GM20431 (cell line): ENCODE data around the gene KCTD6.

ENCODE experiments used
- in situ Hi-C: fragments of 300-500 bp; cut with MseI, MboI; formaldehyde crosslinking; loops from one replicate; pipeline ENCODE4 v1.15.0; 2020; ENCODE audit warnings: low sequenced_read_pairs; ENCODE audit not compliant: unreplicated experiment

The KCTD6 gene

DNA sequence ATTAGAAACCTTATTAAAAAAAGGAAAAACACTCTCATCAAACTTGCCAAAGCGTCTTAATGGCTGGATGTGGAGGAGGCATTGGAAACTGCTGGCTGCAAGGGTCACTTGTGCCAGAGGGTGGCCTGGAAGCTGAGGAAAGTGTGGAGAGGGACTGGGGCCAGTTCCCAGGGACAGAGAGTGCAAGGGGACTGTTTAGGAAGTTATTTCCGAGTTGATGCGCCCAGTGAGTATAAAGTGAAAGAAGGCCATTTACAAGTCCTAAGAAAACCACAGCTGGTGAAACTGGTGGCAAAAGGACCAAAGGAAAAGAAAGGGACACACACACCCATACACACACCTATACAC, 7.2 kb upstream of the KCTD6 start:
- in situ Hi-C loops = no loop called here

DNA sequence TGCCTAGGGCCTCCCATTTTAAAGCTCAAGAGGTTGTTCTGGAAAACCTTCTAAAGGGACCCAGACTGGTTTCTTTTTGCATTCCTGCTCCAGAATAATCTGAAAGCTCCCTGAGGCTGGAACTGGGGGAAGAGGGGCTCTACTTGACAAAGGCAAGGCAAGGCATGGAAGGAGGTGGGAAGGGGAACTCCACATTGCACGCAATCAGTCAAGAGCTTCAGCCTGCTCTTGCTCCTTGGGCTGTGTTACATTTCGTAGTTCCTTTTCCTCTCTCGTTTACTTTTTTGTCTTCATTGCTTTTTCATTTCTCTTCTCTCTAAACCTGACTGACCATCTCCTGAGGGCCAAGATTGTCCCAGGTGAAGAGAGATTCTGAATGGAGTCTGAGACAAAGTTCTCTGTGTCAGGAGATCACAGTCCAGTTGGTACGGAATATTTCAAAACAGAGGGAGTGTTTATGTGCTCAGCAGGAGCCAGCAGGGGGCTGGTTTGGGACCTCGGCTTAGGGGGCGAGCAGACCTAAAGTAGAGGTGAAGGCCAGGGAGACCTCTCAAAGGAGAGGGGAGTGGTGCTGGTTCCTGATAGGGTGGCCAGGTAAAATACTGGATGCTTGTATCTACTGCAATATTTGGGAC, 6.0 kb upstream of the KCTD6 start:
- in situ Hi-C loops = no loop called here

DNA sequence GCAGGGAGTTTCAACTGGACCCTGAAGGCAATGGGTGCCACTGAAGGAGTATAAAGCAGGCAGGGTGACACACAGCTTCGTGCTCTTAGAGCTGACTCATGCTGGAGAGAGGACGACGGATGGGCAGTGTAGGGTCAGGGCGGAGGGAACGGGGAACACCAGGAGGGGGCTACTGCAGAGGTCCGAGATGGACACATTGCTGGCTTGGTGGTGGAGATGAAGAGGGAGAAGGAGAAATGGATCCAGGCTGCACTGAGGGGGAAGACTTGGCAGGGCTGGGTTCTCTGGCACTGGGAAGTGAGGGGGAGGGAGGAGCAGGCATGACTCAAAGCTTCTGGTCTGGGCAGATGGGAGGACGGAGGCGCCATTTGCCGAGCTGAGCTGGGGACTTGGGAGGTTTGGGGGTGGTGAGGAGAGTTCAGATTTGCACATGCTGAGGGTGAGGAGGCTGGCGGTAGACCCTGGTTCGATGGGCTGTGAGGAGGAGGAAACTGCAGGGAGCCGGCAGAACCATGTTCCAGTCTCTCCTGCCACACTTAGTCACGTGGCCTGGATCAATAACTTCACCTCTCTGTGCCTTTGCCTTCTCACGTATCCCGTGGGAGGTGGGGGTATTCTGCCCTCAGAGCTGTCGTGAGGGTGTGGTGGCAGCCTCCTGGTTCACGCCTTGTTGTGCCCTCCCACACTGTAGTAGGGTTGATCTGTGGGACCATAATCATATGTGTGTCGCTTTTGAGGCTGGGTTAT, 4.6 kb upstream of the KCTD6 start:
- in situ Hi-C loops = no loop called here

DNA sequence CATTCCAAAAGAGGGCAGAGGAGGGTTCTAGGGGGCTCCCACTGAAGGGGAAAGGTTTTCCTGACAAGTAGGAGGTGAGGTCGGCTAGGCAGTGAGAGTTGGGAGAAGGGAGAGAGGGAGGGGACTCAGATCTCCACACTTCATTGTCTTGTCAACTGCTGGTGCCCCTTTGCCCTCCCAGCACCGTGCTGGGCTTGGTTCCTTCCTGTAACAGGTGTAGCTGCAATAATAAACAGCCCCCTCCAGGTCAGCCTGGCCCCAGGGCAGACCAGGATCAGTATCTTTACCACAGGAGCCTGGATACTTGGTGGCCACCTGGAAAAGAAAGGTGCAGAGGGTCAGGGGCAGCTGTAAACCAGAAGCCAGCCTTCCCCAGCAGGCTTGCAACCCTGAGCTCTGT, 2.9 kb upstream of the KCTD6 start:
- in situ Hi-C loops = no loop called here

DNA sequence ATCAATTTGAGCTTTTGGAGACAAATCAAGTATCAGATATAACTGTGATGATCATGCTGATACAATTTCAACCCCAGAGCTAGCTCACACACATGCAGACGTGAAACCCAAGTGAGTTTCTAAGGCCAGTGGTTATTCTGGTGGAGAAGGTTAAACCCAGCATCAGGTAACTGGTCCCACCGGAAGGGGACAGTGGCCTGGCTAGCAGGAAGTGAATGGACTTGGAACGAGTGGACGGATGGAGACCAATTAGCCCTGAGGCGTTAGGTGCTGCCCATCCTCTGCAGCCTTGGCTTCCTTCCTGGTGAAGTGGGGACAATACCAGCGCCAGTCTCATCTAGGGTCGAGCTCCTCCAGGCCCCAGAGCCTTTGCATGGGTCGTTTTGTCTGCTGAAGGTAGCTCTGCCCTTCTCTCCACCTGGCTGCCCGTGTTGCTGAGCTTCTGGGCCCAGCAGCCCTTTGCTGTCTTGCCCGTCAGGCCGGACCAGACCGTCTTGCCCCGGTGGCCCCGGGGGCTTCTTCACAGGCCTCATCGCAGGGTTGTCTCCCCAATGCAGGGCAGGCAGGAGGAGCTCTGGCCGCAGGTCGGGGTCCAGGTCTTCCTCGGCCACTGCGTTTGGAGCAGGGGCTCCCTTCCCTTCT, 915 bp upstream of the KCTD6 start:
- in situ Hi-C loops = no loop called here

DNA sequence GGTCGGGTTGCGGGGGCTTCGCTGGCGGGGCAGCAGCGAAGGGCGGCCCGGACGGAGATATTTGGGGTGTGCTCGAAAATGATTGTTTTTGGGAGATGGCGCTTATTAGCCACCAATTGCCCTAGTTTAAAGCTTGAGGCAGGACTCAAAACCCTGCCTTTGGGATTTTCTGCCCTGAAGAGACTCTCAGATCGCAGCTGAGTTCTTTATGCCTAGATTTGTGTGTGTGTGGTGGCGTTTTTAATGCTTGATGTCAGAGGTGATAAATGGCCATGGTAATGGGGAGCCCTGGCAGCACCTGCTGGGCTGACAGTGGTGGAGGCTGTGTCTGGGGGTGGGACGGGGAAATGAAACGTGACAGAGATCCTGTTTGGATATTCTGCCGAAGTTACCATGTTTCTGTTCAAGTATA, 604 bp downstream of the KCTD6 start:
- in situ Hi-C loops = no loop called here

DNA sequence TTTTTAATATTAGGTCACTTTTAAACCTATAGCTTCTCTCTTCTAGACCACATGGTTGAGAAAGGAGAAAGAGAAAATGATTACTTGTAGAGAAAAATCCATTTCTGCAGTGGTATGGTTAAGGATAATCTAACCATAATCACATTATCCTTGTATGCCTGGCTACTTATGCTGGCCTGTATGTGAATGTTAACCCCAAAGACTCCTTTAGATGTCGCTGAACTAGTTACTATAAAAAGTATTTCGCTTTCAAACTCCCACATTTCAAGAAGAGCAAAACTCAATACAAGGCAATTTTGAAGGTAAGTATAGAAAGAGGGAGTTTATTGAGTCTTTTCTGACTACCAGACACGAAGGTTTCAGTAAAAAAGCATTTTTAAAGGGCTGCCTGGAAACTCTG, 2.2 kb downstream of the KCTD6 start:
- in situ Hi-C loops = no loop called here

DNA sequence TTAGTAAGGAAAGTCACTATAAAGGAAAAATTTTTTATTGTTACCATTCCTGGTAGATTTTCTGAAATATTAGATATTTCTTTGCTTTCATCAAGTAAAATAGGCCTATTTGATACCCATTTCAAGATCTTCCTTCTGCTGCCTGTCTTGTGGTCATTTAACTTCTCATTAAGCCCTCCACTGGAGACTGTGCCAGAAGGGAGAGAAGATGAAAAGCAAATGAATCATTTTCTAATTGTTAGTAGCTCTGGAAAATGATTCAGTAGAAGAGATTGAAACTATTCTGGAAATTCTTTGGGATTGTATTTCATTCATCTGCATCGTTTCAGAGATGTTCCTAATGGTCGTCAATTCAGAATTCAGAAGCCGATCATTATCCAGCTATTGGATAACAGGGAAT, 3.2 kb downstream of the KCTD6 start:
- in situ Hi-C loops = no loop called here

DNA sequence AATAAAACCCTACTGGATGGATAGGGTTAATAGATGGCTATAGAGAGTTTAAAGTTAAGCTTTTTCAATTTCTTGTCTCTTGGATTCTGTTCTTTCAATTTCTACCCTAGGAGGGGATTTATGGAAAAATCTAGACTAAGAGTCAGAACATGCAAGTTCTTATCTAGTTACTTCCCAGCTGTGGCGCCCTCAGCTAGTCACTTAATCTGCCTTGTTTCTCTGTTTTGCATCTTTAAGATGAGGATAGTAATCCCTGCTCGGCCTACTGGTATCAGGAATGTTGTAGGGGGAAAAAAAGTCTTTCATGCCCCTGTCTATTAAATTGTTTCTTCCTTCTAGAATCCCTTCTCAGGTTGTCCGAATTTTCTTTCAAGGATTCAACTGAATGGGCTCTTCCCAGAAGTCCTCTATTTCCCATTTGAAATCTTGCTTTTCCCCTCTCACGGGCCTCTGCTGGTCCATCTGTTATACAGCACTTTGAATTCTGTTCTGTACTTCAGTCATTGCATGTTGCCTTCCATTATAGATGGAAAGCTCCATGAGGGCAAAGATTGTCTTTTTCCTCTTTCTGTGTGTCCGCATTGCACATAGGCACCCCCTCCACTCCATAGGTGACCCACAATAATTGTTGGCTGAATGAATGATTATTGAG, 4.4 kb downstream of the KCTD6 start:
- in situ Hi-C loops = no loop called here

DNA sequence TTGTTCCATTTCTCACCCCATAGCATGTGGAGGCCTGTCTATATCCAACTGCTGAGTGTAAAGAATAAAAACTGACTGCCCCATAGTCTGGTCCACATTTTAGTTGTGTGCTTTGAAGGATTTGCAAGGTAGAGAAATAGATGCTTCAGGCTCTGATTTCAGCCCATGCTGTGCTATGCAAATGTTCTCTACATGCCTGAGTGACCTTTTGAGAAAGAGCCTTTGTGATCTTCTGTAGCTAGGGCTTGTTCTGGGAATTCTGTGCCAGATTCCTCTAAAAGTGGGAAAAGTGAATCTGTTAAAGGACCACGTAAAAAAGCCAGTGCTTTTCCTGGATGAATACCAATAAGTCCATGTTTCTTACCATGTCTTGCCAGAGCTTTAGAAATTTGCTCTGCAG, 5.2 kb downstream of the KCTD6 start:
- in situ Hi-C loops = no loop called here

DNA sequence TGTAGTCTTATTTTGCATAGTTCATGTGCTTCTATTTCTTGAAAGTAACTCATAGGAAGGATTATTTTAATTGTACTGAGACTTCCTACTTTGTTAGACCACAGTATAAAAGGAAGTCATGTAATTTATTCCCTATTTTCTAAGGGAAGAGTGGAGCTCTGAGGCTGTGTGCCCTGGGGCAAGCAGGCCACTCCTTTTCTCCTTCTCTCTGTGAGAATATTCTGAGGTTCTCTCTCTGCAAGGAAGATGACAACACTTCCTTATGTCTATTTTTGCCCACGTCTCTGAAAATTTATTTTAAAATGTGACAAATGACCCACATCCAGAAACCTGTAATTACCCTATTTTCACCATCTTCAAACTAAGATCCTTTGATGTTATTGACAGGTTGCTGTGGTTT, 11.0 kb downstream of the KCTD6 start:
- in situ Hi-C loops = no loop called here

DNA sequence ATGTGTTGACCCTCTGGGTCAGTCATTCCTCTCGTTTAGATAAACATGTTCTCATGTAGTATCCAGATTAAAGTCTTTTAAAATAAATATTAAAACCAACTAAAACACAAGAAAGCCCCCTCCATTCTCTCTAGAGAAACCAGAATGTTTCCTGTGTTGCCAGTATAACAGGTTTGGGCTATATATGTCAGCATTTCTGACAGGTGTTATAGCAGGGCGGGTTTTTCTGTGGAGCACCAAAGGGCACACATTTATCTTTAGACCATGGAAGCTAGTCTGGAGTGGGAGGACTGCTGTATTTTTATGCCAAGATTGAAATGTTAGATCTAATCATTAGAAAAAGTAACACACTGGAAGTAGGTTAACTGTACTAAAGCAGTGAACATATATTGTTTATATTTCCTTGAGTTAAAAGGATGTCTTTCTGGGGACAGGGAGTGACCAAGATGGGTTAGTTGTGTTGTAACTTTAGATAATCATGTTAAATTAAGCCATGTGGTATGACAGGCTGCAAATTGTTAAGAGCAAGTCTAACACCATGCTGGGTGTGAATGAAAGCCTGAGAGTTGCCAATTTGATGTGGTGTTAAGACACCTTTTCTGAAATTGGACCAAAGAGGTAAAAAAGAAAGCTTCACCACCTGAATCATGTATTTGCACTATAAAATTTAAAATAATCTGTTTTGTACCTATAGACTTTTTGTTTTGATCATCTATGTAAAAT, 15.6 kb downstream of the KCTD6 start:
- in situ Hi-C loops = no loop called here

DNA sequence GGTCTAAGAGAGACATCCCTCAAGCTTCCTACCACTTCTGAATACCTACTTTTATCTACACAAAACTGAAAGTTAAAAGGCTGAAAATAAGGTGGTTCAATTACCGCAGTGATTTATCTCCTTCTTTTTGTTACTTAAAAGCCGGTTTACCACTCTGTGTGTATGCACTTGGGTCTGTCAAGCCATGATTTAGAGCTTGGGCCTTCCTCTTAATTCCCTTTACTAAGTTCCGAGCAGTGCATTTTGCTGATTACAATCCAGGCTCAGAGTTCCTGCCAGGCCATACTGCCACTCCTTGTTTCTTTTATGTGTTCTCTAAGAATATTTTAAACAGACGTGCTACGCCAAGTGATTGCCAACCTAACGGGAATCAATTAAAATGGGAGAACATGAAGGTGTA, 16.5 kb downstream of the KCTD6 start:
- in situ Hi-C loops = no loop called here

DNA sequence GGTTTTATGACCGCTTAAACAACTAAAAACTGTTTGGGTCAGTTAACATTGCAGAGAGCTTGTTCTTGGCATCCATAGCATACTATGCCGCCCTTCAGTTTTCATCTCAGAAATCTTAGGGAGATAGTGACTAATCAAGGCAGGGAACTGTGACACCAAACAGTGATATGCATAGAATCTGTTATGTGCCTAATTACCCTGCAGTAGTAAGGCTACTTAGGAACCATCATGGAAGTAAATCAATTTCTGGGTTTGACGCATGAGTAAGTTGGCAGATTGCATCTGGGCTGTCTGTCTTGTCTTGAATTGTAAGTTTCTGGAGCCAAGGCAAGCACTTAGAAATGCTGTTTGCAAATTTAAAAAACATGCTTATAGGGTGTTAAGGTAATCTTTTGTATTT, 22.5 kb downstream of the KCTD6 start:
- in situ Hi-C loops = no loop called here

DNA sequence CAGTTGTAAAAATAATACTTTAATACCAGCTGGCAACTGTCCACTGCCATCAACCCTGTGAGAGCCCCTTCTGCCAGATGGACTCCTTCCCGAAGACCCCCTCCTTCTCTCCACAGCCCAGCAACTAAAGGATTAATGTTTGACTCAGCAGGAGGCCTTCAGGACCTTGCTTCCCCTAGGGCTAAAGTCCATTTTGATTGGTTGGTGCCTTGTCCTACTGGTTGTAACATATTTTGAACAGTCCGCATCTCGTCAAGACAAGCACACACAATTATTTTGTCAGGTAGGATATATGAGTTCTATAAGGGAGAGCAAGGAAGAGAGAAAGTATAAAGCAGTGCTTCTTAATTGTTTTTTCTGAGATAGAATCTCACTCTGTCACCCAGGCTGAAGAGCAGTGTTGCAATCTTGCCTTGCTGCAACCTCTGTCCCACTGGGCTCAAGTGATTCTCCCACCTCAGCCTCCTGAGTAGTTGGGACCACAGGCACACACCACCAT, 26.4 kb downstream of the KCTD6 start:
- in situ Hi-C loops = no loop called here

DNA sequence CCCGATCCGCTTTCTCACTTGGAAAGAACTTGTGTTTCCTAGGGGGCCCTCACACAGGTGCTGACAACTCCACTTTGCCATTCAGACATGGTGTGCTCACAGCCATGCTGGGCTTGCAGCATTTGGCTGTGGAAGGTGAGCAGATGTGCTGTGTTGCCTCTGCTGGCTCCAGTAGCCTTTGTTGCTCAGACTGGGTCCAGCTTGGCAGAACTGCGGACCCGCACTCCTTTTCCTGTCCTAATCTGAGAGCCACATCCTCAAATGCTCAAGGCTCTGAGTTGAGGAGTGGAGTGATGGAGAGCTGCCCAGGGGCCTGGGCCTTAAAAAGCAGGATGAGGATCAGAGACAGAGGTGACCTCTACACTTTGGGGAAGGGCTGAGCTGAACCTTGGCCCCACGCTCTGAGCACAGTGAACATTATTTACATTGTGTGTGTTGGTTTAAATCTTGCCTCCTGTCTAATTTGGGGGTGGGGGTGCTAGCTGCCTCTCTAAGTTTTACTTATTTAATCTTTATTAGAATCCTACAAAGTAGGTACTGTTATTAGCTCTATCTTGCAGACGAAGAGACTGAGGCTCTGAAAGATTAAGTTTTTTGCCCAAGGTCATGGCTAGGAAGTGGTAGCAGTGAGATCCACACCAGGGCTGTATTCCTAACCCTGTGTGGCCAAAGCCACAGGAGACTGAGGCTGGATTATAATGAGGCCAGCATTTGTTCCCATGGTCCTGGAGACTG, 27.9 kb downstream of the KCTD6 start:
- in situ Hi-C loops = no loop called here

DNA sequence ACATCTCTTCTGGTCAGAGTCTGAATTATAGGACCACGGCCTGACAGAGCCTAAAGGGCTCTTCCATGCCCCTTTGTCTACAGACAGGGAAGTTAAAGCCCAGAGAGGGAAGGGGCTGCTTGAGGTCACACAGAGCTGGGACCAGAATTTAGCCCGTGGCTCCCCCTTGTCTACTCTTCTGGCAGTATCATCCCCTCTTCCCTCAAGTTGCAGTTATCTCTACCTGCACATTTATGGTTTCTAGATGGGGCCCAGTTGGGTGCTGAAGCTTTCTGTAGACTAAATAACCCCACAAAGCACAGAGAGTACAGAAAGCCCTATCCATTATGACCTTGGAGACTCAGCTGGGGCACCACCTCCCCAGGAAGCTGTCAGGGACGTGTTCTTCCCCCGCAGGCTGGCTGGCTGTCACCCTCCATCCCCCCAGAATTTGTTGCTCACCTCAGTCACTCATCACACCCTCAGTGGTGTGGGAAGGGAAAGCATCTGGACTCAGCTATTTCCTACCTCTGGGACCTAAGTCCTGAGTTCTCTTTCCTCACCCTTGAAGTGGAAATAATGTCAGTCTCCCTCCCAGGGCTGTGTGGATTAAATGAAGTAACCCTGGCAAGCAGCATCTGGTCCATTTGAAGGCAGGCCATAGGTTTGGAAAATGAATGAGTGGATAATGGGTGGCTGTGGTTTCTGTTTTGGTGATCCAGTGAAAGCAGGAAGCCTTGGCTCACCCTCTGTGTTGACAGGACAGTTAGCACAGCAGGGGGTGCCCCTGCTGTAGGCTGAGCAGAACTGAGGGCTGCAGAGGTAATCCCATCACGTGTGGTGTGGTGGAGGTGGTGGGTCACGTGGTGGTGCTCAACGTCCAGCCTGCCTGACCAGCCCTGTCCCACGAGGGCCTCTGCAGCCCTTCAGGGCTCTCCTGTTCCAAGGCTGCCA, 28.8 kb downstream of the KCTD6 start:
- in situ Hi-C loops = no loop called here

DNA sequence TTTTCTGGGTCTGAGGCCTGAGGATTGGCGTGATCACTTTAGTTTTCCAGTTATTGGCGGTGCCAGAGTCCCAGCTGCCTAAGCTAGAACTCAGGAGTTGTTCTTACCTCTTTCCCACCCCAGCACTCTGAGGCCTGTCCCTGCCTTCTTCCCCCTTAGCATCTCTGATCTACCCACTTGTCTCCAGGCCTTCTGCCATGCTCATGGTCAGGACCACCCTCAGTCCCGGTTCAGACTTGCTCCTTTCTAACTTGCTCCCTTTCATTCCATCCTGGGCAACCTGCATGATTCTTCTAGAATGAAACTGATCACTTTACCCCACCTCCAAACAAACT, 29.4 kb downstream of the KCTD6 start:
- in situ Hi-C loops = no loop called here
